Psoas muscle (tissue), 8 donors: ENCODE measurements around the gene C12orf56. TPM values are rescaled to one million over a fixed set of nuclear protein-coding genes. Genes with fewer than 3 reads are reported as not detected.
"Not testable (repeated sequence)": the region's sequence is repeated elsewhere in the genome, so short reads cannot be mapped to it uniquely, and the experiment has no call there.

Source experiments
- ATAC-seq, 4 donors: fragments of 200-7000 bp; cut with Tn5 transposase; one replicate each; pipeline ENCODE4 v1.9.1; 2020; ENCODE audit warnings: moderate library complexity in 3 of 4, mild to moderate bottlenecking in 2 of 4
- DNase-seq, 2 donors: peaks; one replicate each; pipeline ENCODE4 v3.0.0-alpha.2; 2020
- H3K27ac ChIP-seq: fragments of 200-600 bp; one replicate; pipeline ENCODE4 v1.8.0; 2022
- H3K27me3 ChIP-seq, 3 donors: fragments of 200-600 bp in 1 of 3; one replicate each; pipeline versions ENCODE4 v1.6.1 to v1.8.0; 2013 to 2022; ENCODE audit warnings: low read length in 2 of 3, mild to moderate bottlenecking in 2 of 3, moderate library complexity in 1 of 3; ENCODE audit not compliant: insufficient read depth in 3 of 3
- H3K36me3 ChIP-seq, 2 donors: fragments of 200-600 bp in 1 of 2; one replicate each; pipeline versions ENCODE4 v1.6.1 to v1.8.0; 2013 to 2022; ENCODE audit warnings: low read depth in 1 of 2, mild to moderate bottlenecking in 1 of 2, moderate library complexity in 1 of 2; ENCODE audit not compliant: insufficient read depth in 1 of 2
- H3K4me1 ChIP-seq: fragments of 200-600 bp; one replicate; pipeline ENCODE4 v1.8.0; 2022
- H3K4me3 ChIP-seq: fragments of 200-600 bp; one replicate; pipeline ENCODE4 v1.8.0; 2022; ENCODE audit warnings: mild to moderate bottlenecking
- H3K9me3 ChIP-seq: fragments of 200-600 bp; one replicate; pipeline ENCODE4 v1.8.0; 2022
- WGBS, 3 donors: extraction: QIAGEN DNeasy Blood & Tissue Kit; methylation state at CpG; one replicate each; pipeline versions ENCODE4 v1.1.6 to v1.1.7; 2013; 5-methylcytosine and 5-hydroxymethylcytosine counted together
- intact Hi-C, 2 donors: fragments of 100-400 bp; cut with DNase I; formaldehyde crosslinking; loops; one replicate each; pipeline versions ENCODE4 v1.11.0 to v1.14.2; 2022
- polyA plus RNA-seq, 3 donors: library from polyadenylated mRNA; stranded (reverse); fragments of 200-250 nt; gene quantifications; one replicate each; pipeline ENCODE4 v1.2.3, GENCODE V29; 2013
- total RNA-seq, 4 donors: library from RNA; stranded (reverse); fragmentation: NEBNext Ultra II Directional in 2 of 4; extraction: Animal tissue kit (Norgen Biotek cat#: 25700) in 2 of 4; gene quantifications; one replicate each; pipeline versions ENCODE4 v1.2.1 to v1.2.4, GENCODE V29; 2021 to 2023
- TF ChIP-seq, protein P1 (sequence below): fragments of 200-600 bp; IDR thresholded peaks from one replicate; pipeline ENCODE4 v1.8.0; 2022; ENCODE audit warnings: antibody characterized with exemption
- donor health status: healthy with polysubstance abuse.
- donor health status: DM: no; HTN: no; CAD: no; lungs with moderate emphysema.
- donor health status: Bipolar disorder and iron deficiency.
- donor health status: healthy.
- donor health status: DM: yes; HTN: yes; CAD: no.
- donor health status: DM: no; HTN: no; CAD: no.
- donor health status: DM: no; HTN: no; CAD: no.
- donor health status: DM: yes; HTN: yes; CAD: no.

Gene C12orf56
- total and polyA plus RNA-seq, 7 donors = 0.09 TPM; not detected in 6

DNA sequence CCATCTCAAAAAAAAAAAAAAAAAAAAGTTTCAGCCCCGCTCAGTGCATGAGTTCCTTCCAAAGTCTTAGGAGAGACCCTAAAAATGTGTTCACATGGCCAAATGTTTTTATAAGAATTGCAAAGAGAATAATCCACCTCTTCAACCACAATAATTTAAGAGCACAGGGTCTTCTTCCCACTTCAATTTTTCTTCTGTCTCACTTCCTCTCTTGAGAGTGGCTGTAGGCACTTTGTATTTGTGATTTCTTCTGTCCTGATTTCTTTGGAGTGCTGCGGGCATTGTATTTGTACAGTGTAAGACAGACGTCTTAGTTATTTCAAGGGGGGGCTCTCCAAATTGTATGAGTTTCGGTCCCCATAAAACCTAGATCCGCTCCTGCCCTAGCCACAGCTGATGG, 58.3 kb downstream of the C12orf56 start:
- intact Hi-C loops = no loop called here
- Histone ChIP-seq H3K4me1 (no peaks in the 10 kb centered on the region), H3K9me3 (no peaks in the 10 kb centered on the region), H3K36me3 (no peaks in the 10 kb centered on the region), H3K27me3 (no peaks in the 10 kb centered on the region), H3K4me3 (no peak overlapping the region), H3K27ac (no peak overlapping the region)
- ATAC-seq (no peak), DNase-seq (no peak)
- WGBS, 3 donors = 91 to 94% (median 93%) methylated on average over 5 of the region's 5 CpGs
- TF ChIP-seq, protein P1, sequence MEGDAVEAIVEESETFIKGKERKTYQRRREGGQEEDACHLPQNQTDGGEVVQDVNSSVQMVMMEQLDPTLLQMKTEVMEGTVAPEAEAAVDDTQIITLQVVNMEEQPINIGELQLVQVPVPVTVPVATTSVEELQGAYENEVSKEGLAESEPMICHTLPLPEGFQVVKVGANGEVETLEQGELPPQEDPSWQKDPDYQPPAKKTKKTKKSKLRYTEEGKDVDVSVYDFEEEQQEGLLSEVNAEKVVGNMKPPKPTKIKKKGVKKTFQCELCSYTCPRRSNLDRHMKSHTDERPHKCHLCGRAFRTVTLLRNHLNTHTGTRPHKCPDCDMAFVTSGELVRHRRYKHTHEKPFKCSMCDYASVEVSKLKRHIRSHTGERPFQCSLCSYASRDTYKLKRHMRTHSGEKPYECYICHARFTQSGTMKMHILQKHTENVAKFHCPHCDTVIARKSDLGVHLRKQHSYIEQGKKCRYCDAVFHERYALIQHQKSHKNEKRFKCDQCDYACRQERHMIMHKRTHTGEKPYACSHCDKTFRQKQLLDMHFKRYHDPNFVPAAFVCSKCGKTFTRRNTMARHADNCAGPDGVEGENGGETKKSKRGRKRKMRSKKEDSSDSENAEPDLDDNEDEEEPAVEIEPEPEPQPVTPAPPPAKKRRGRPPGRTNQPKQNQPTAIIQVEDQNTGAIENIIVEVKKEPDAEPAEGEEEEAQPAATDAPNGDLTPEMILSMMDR = no peak

DNA sequence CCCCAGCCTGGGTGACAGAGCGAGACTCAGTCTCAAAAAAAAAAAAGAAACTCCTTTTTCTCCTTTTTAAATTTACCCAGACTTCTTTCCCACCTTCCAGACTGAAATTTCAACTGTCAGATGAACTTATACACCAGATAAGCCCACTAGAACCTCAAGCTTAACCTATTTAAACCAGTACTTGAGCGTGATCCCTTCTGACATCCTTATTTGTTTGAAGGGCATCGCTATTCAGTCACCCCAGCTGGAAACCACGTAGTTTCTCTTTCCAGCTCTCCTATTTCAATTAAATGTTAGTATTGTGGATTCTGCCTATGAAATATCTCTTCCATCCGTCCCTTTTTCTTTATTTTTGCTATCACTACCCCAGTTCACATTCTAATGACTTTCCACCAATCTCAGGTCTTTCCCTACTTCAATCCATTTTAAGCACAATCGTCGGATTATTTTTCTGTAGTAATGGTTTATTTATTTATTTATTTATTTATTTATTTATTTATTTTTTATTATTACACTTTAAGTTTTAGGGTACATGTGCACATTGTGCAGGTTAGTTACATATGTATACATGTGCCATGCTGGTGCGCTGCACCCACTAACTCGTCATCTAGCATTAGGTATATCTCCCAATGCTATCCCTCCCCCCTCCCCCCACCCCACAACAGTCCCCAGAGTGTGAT, 61.4 kb downstream of the C12orf56 start:
- intact Hi-C loops, H3K4me3 ChIP-seq, H3K4me1 ChIP-seq, H3K9me3 ChIP-seq, H3K27me3 ChIP-seq, H3K27ac ChIP-seq, DNase-seq, H3K36me3 ChIP-seq, ATAC-seq: not testable (repeated sequence)
- WGBS, 3 donors = 84 to 90% (median 85%) methylated on average over 7 of the region's 9 CpGs

DNA sequence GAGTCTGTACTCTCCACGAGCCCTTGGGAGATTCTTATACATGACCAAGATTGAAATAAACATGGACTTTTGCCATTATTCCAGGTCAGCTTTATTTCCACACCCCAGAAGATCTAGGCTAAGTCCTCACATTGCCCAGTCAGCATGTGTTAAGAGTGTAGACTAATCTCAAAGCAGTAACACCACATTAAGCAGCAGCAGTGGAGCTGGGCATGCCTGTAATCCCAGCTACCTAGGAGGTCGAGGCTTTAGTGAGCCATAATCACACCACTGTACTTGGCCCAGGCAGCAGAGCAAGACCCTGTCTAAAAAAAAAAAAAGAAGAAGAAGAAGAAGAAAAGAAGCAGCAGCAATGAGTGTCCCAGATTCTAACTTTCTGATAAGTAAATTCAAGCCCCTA, 65.5 kb downstream of the C12orf56 start:
- Histone ChIP-seq H3K4me3 (no peak overlapping the region), H3K27me3 (no peaks in the 10 kb centered on the region), H3K4me1 (no peaks in the 10 kb centered on the region), H3K9me3 (no peaks in the 10 kb centered on the region), H3K36me3 (no peaks in the 10 kb centered on the region), H3K27ac (no peak overlapping the region)
- intact Hi-C loops = no loop called here
- DNase-seq = no peak
- no peak for ATAC-seq
- WGBS, 3 donors = 37 to 72% (median 57%) methylated on average over 2 of the region's 2 CpGs
- TF ChIP-seq, protein P1 = no peak

DNA sequence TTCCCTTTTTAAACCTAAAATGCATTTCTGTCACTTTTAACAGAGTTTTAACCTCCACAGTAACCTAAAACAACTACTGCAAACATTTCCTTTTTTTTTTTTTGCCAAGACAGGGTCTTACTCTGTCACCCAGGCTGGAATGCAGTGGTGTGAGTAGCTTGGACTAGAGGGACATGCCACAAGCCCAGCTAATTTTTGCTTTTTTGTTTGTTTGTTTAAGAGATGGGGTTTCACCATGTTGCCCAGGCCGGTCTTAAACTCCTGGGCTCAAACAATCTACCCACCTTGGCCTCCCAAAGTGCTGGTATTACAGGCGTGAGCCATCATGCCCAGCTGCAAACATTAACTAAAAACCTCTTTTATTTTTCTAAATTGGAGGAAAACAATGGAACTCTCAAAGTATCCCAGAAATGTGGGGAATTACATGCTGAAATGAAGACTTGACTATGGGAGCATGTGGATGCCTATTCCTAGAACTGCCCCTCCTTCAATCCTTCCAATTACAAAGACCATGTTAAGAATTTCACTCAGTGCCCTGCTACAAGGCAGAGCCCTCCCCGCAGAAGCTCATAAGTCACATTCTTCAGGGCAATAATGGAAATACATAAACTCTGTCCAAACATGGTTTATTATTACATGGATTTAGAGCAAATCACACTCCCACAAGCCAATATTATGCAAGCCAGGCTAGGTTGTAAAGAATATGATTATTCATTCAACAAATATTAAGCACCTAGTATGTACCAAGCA, 66.9 kb downstream of the C12orf56 start:
- intact Hi-C loops = no loop called here
- Histone ChIP-seq H3K27ac (no peak overlapping the region), H3K4me3 (no peak overlapping the region), H3K27me3 (no peaks in the 10 kb centered on the region), H3K9me3 (no peaks in the 10 kb centered on the region), H3K36me3 (no peaks in the 10 kb centered on the region), H3K4me1 (no peaks in the 10 kb centered on the region)
- ATAC-seq (no peak), DNase-seq (no peak)
- 40 to 51% (median 44%) methylated on average over 3 of the region's 3 CpGs for WGBS, 3 donors
- TF ChIP-seq, protein P1 = no peak

DNA sequence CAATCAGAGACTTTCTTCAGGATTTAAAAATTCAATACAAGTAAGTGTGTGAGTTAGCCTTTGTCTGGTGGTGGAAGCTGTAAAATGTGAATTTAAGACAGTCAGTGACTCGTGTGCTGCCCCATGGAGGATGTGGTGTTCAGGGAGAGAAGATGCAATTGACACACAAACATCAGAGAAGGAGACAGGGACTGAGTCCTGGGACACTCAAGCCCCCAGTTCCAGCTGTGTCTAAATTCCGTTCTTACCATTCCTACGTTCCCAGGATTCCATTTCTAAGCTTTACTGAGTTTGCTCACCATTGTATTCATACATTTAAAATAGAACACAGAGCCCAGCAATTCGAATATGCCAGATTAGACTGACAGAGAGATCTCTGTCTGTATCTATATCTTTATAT, 67.6 kb downstream of the C12orf56 start:
- H3K36me3 ChIP-seq = no peaks in the 10 kb centered on the region
- no peaks in the 10 kb centered on the region for H3K4me1 ChIP-seq
- ATAC-seq = no peak
- intact Hi-C loops = no loop called here
- DNase-seq = no peak
- no peak overlapping the region for H3K27ac ChIP-seq
- 50 to 65% (median 57%) methylated on average over 4 of the region's 4 CpGs for WGBS, 3 donors
- H3K4me3 ChIP-seq = no peak overlapping the region
- TF ChIP-seq, protein P1 = no peak
- H3K9me3 ChIP-seq = no peaks in the 10 kb centered on the region
- H3K27me3 ChIP-seq = no peaks in the 10 kb centered on the region
